GM18858 (cell line): Measurements from ENCODE around the gene SUN1.
"Not testable (repeated sequence)": the region's sequence is repeated elsewhere in the genome, so short reads cannot be mapped to it uniquely, and the experiment has no call there.

Source experiments
- ATAC-seq: cut with Tn5 transposase; IDR thresholded peaks from one replicate; pipeline ENCODE4 v1.9.1; 2021; ENCODE audit not compliant: unreplicated experiment

Gene SUN1, protein sequence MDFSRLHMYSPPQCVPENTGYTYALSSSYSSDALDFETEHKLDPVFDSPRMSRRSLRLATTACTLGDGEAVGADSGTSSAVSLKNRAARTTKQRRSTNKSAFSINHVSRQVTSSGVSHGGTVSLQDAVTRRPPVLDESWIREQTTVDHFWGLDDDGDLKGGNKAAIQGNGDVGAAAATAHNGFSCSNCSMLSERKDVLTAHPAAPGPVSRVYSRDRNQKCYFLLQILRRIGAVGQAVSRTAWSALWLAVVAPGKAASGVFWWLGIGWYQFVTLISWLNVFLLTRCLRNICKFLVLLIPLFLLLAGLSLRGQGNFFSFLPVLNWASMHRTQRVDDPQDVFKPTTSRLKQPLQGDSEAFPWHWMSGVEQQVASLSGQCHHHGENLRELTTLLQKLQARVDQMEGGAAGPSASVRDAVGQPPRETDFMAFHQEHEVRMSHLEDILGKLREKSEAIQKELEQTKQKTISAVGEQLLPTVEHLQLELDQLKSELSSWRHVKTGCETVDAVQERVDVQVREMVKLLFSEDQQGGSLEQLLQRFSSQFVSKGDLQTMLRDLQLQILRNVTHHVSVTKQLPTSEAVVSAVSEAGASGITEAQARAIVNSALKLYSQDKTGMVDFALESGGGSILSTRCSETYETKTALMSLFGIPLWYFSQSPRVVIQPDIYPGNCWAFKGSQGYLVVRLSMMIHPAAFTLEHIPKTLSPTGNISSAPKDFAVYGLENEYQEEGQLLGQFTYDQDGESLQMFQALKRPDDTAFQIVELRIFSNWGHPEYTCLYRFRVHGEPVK

DNA sequence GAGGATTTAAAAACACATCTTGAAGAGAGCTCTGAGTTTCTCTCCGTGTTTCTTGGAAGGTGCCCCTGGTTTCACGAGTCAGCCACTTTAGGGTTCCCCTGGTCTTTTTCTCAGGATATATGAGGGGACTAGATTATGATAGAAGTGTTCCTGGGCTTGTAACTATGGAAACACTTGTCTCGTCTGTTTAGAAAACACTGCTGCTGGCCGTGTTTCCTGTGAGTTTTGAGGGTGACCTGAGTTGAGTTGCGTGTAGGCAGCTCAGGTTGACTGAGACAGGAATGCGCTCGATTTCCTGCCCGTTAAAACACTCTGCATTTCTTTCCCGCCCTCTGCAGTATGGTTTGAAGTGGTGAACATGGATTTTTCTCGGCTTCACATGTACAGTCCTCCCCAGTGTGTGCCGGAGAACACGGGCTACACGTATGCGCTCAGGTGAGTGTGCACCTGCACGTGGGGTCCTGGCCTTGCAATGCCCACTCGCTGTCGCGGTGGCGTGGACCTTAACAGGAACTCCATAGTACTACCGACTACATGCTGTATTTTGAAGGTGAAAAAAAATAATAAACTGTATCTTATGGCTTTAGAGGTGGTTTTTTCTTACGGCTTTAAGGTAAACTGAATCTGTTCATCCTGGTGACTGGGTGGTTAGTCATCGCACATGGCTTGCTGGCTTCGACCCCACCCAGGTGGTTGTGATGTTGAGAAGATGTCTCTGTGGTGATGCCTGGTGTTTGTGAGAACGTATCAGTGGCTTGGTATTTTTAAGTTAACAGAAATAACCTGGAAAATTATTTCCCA lies at the start of gene SUN1:
TSS of gene SUN1 (plus strand) at position 310 of the 801 bp plus-strand sequence. CDS start at position 359, 49 bp downstream.
- no peak for ATAC-seq

DNA sequence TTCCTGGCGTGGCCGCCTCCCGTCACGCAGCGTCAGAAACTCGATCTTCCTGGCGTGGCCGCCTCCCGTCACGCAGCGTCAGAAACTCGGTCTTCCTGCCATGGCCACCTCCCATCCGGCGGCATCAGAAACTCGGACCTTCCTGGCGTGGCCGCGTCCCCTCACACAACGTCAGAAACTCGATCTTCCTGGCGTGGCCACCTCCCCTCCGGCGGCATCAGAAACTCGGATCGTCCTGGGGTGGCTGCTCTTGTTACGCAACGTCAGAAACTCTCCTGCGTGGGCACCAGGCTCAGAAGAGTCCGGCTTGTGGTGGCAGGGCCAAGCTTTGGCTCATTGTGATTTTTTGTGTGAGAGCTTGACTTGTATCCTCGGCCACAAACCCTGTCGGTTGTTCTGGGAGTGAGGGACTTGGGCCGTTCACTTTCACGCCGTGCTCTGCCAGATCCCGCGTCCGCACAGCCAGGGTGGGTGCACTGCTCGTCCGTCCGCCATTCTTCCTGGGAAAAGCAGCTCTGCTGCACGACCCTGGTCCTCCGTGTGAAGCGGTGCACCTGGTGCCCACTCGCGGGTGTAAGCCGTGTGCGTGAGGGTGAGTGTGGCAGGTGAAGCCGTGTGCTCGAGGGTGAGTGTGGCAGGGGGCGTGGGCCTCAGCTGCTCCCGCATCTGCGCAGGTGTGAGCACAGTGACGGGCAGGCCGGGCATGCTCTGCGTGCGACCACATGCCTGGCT lies 49.4 kb upstream of the SUN1 start:
- ATAC-seq, result no peak

DNA sequence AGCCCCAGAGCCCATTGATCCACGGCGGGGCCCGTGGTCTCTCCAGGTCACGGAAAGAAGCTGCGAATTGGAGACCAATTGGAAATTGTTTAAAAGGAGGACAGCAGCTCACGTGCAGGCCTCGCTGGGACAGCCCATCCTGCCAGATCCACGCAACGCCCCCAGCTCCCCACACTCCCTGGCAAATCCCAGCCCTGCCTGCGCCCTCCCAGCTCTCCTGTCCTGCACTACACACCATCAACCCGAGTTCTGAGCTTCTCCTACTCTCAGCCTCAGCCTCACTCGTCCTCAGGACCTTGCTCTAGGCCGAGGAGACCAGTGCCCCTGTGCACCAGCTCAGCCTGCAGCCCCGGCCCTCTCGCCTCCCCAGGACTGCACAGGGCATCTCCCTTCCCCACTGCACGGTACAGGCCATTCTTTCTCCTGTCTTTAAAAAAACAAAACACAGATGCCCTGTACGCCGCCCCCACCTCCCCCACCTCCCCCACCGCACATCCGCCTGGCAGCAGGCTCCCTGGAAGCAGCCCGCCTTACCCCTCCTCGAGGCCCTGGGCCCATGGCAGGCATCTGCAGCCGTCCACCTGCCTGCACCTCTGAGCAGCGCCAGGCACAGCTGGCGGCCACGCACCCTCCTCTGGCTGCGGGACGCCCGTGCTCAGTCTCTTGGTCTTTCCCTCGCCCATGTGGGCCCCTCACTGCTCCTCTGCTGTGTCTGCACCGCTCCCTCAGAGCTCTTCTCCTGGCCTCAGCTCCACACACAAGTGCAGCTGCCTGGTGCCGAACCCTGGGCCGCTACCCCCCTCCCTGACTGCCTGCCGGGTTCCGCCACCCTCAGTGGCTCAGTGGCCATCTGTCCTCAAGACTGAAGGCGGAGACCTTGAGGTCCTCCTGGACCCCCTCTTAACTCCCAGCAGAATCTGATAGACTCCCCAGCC lies 48.5 kb upstream of the SUN1 start:
- ATAC-seq, result no peak

DNA sequence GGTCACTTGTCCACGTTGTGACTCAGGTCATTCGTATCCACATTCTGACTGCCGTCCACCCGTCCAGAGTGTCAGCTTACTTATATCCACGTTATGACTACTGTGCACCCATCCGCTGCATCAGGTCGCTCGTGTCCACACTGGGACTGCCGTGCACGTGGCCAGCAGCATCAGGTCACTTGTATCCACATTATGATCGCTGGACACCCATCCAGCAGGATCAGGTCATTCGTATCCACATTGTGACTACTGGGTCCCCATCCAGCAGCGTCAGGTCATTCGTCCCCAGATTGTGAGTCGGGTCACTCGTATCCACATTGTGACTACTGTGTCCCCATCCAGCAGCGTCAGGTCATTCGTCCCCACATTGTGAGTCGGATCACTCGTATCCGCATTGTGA lies 47.3 kb upstream of the SUN1 start:
- no peak for ATAC-seq

DNA sequence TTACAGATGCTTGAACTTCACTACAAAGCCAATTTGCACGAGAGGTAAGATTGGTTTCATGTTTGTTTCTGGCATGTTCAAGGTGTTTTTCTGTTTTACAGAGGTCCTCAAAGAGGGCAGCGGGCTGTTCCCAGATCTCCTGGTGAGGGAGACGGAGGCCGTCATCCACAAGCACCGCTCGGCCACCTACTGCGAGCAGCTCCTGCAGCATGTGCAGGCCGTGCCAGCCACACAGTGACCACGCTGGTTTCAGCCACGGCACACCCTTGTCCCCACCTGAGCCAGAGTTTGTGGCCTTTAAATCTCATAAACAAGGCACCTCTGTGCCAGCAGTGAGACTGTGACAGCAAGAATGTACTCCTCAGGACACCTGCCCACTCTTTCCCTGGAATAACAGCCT lies 46.9 kb upstream of the SUN1 start:
- no peak for ATAC-seq

DNA sequence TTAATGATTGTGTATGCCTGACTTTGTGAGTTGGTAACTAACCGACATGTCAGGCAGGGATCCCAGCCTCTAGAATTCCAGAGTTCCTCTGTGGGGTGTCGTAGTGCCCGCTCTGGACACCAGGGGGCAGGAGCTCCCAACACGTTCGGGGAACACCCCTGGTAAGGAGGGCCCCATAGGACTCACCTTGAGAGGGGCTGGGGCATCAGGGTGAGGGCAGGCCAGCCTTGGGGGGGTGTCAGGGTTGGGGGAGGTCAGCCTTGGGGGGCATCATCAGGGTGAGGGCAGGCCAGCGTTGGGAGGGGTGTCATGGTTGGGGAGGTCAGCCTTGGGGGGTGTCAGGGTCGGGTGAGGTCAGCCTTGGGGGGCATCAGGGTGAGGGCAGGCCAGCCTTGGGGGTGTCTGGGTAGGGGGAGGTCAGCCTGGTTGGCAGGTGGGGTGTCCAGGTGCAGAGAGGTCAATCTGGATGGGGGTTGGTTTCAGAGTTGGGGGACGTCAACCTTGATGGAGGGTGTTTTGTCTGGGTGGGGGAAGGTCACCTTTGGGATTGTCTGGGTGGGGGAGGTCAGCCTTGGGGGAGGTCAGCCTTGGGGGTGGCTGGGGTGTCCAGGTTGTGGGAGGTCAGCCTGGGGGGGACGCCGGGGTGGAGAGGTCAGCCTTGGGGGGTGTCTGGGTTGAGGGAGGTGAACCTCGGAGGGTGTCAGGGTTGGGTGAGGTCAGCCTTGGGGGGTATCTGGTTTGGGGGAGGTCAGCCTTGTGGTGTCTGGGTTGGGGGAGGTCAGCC lies 45.6 kb upstream of the SUN1 start:
- no peak for ATAC-seq

DNA sequence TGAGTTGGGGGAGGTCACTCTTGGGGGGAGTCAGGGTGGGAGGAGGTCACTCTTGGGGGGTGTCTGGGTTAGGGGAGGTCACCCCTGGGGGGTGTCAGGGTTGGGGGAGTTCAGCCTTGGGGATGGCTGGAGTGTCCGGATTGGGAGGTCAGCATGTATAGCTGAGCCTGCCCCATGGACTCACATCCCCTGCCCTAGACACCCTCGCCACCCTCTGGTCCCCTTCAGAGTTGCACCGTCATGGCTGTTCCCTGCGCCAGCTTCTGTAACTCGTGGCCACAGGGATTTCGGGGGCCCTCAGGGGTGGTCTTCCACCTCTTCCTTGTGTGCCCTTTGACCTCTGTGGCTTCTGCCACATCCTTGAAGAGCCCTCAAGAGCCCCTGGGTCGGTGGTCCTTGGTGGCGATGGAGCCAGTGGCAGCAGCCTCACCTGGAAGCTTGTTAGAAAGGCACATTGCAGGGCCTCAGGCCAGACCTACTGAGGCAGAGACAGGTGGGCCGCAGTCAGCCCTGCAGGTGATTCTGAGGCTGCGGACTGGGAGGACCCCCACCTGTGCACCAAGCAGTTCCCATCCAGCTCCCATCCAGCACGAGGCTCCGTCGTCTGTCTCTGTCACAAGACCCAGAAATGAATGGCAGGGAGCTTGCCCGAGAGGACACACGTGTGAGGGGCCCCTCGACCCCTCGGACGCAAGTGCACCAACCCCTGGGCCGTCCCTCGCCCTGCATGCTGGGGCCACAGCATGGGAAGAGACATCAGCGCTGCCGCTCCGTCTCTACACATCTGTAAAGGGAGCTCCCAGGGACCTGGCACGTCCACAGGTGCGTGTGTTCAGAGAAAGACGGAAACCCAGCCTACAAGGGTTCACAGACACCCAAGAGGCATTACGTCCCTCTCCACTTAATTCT lies 44.7 kb upstream of the SUN1 start:
- ATAC-seq, result no peak

DNA sequence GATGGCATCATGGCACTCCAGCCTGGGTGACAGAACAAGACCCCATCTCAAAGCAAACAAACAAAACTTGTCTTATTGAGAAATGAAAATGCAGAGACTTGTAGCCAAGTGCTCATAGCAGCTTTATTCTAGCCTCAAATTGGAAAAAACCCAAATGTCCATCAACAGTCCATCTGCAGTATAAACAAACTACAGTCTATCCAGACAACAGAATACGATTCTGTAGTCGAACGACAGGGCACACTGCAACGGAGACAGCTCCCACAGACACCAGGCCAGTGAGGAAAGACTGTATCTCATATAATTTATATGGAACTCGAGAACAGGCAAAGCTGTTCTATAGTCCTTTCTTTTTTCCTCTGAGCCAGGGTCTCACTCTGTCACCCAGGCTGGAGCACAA lies 40.8 kb upstream of the SUN1 start:
- no peak for ATAC-seq

DNA sequence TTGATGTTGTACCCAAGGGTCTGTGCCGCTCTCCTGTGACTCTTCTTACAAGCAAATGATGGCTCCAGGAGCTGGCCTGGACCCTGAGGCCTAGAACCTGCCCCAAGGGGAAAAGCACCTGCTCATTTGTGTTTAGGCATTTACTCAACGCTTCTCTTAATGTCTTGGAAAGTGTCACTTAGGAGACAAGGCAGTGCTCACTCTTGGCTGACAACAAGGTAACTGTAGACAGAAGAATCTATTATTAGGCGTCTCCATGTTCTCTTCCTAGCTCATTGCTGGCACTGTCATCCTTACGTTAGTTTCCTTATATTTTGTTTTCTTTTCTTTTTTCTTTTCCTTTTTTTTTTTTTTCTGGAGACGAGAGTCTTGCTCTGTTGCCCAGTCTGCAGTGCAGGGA lies 38.1 kb upstream of the SUN1 start:
- no peak for ATAC-seq

DNA sequence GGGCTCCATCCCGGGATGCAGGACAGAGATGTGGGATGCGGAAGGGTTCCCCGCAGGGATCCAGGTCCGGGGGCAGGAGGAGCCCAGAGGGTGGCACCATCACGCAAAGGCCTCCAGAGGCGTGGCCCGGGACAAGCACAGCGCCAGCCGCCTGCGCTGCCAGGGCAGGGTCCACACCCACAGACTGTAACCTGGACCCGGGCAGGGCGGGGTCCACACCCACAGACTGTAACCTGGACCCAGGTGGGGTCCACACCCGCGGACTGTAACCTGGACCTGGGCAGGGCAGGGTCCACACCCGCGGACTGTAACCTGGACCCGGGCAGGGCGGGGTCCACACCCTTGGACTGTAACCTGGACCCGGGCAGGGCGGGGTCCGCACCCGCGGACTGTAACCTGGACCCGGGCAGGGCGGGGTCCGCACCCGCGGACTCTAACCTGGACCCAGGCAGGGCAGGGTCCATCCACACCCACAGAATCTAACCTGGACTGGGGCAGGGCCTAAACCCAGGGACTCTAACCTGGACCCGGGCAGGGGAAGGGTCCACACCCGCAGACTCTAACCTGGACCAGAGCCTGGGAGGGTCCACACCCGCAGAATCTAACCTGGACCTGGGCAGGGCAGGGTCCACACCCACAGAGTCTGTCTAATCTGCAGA lies 37.5 kb upstream of the SUN1 start:
- ATAC-seq, result no peak

DNA sequence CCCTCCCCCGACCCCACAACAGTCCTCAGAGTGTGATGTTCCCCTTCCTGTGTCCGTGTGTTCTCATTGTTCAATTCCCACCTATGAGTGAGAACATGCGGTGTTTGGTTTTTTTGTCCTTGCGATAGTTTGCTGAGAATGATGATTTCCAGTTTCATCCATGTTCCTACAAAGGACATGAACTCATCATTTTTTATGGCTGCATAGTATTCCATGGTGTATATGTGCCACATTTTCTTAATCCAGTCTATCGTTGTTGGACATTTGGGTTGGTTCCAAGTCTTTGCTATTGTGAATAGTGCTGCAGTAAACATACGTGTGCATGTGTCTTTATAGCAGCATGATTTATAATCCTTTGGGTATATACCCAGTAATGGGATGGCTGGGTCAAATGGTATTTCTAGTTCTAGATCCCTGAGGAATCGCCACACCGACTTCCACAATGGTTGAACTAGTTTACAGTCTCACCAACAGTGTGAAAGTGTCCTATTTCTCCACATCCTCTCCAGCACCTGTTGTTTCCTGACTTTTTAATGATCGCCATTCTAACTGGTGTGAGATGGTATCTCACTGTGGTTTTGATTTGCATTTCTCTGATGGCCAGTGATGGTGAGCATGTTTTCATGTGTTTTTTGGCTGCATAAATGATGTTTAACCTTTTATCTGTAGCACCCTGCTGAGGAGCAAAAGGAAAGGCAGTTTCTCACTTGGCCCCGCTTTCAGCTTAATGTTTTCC lies 35.7 kb upstream of the SUN1 start:
- not testable (repeated sequence) for ATAC-seq

DNA sequence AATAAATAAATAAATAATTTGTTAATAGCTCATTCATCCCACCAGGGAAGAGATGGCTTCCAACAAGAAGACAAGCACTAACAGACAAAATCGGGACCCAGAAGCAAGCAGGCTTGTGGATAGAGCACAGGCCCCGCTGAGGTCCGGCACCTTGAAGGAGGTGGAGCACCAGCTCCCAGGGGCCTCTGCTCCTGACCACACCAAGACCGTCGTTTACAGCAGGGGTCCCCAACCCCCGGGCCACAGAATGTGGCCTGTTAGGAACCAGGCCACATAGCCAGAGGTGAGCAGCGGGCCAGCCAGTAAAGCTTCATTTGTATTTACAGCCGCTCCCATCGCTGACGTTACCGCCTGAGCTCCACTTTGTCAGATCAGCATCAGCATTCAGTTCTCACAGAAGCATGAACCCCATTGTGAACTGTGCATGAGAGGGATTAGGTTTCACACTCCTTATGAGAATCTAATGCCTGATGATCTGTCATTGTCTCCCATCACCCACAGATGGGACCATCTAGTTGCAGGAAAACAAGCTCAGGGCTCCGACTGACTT lies 33.3 kb upstream of the SUN1 start:
- no peak for ATAC-seq

DNA sequence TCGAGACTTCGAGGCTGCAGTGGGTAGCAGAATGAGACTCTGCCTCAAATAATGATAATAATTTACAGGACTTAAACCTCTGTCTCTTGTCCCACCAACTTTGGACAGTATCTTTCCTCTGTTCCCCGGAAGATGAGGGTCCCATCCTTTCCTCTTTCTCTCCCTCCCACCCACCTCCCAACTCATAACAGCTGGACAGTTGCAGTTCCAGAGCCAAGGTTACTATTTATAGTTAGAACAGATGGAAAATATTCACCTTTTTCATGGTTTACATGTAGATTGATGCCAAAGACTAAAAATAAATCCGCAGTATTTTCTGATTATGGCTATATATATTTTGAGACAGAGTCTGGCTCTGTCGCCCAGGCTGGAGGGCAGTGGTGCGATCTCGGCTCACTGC lies 31.6 kb upstream of the SUN1 start:
- ATAC-seq, result no peak

DNA sequence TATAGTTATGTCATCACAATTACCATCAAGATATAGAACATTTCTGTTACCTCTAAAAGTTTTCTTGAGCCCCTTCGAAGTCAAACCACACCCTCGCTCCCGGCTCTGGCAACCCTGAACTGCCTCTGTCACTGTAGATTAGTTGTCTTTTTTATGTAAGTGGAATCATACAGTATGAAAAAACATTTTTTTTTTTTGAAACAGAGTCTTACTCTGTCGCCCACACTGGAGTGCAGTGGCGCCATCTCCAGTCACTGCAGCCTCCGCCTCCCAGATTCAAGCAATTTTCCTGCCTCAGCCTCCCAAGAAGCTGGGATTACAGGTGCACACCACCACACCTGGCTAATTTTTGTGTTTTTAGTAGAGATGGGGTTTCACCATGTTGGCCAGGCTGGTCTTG lies 30.9 kb upstream of the SUN1 start:
- ATAC-seq, result not testable (repeated sequence)

DNA sequence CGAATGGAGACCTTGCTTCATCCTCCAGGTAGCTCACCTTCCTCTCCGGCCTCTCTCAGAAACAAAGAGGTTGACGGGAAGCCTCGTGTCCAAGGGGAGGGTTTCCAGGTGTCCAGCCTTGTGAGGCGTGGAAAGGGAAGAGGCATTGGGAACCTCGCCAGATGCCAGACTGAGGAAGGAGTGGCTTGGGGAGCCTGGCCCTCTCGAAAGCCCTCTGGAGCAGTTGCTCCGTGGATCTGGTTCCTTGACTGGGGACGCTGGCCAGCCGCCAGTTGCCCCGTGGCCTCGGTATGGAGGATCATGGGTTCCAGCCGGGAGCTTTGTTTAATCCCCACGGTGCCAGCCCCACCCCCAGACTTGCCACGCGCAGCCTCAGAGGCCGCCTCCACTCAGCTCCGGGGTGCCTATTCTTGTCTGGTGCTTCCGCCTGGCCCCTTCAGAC lies 30.3 kb upstream of the SUN1 start:
- no peak for ATAC-seq

DNA sequence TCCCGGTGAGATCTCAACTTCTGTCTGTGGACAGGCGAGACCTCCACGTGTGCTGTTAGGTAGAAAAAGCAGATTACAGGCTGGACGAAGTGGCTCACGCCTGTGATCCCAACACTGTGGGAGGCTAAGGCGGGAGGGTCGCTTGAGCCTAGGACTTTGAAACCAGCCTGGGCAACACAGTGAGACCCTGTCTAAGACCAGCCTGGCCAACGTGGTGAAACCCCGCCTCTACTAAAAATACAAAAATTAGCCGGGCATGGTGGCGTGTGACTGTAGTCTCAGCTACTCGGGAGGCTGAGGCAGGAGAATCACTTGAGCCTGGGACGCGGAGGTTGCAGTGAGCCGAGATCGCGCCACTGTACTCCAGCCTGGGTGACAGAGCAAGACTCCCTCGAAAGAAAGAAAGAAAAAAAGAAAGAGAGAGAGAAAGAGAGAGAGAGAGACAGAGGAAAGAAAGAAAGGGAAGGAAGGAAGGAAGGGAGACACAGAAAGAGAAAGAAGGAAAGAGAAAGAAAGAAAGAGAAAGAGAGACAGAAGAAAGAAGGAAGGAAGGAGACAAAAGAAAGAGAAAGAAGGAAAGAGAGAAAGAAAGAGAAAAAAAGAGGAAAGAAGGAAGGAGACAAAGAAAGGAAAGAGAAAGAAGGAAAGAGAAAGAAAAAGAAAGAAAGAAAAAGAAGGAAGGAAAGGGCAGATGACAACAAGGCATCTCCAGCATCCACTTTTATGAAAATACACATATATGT lies 29.6 kb upstream of the SUN1 start:
- ATAC-seq, result no peak
